NCI-H1694 (cell line): ENCODE data around the gene CELA1.
"Not testable (repeated sequence)": the region's sequence is repeated elsewhere in the genome, so short reads cannot be mapped to it uniquely, and the experiment has no call there.

Experiments used
- DNase-seq: peaks from one replicate; lab custom pipeline; 2025; lab: John Stamatoyannopoulos, UW

The CELA1 gene

GRCh38 chr12:51343201-51343600, 3.3 kb downstream of the CELA1 start:
- no peak for DNase-seq

- no peak for DNase-seq
Measured at GRCh38 chr12:51342416-51342815, 4.1 kb downstream of the CELA1 start.

GRCh38 chr12:51341251-51342007, 5.0 kb downstream of the CELA1 start:
- peak; percentile 63 for DNase-seq

GRCh38 chr12:51339750-51340149, 6.7 kb downstream of the CELA1 start:
- no peak for DNase-seq

GRCh38 chr12:51337336-51337735, 9.1 kb downstream of the CELA1 start:
- DNase-seq = not testable (repeated sequence)

- no peak for DNase-seq
Measured at GRCh38 chr12:51335931-51336330, 10.5 kb downstream of the CELA1 start.

- no peak for DNase-seq
Measured at GRCh38 chr12:51334764-51335163, 11.7 kb downstream of the CELA1 start.

- no peak for DNase-seq
Measured at GRCh38 chr12:51333536-51333935, 12.9 kb downstream of the CELA1 start.

GRCh38 chr12:51330186-51330585, 16.3 kb downstream of the CELA1 start:
- no peak for DNase-seq

- DNase-seq = no peak
Measured at GRCh38 chr12:51329742-51330141, 16.7 kb downstream of the CELA1 start.

- DNase-seq = no peak
Measured at GRCh38 chr12:51328587-51328986, 17.9 kb downstream of the CELA1 start.

GRCh38 chr12:51326698-51327439, 19.6 kb downstream of the CELA1 start:
- no peak for DNase-seq

GRCh38 chr12:51324953-51325352, 21.5 kb downstream of the CELA1 start:
- no peak for DNase-seq

- DNase-seq = no peak
Measured at GRCh38 chr12:51323966-51324895, 22.2 kb downstream of the CELA1 start, which contains the start of gene BIN2. Gene BIN2 (minus strand): TSS chr12:51324174. CDS start chr12:51324102, 72 bp downstream.

- no peak for DNase-seq
Measured at GRCh38 chr12:51323317-51323960, 23.0 kb downstream of the CELA1 start.

- no peak for DNase-seq
Measured at GRCh38 chr12:51322452-51322851, 24.0 kb downstream of the CELA1 start.

- no peak for DNase-seq
Measured at GRCh38 chr12:51321882-51322281, 24.6 kb downstream of the CELA1 start.

- DNase-seq = no peak
Measured at GRCh38 chr12:51320695-51321320, 25.7 kb downstream of the CELA1 start.

GRCh38 chr12:51320311-51320694, 26.2 kb downstream of the CELA1 start:
- no peak for DNase-seq

- DNase-seq = no peak
Measured at GRCh38 chr12:51318846-51319599, 27.5 kb downstream of the CELA1 start.
